ENCODE results near the gene DYNC1I1.

The DYNC1I1 gene

GRCh38 chr7:95925971-95926370 lies 153.6 kb downstream of the DYNC1I1 start:
- Histone ChIP-seq H3K4me1 (ENCODE audit: low read depth, poor library complexity, severe bottlenecking) (peaks cover 39% of the 10 kb centered on the region), H3K9ac (no peak overlapping the region), H3K27me3 (ENCODE audit: insufficient read depth, low read depth) (no peaks in the 10 kb centered on the region), H3K4me2 (no peak overlapping the region), H2AFZ (ENCODE audit: low read depth) (no peak overlapping the region), H3K27ac (no peak overlapping the region), H3K79me2 (ENCODE audit: insufficient read depth, low read depth) (no peaks in the 10 kb centered on the region), H3K36me3 (ENCODE audit: insufficient read depth) (no peaks in the 10 kb centered on the region), H3K4me3 (IDR thresholded peaks at IDR 0.05; ENCODE audit: insufficient read depth, low read depth, low read length) (no peak overlapping the region), H4K20me1 (ENCODE audit: insufficient read depth) (no peaks in the 10 kb centered on the region)
- no peak for TF ChIP-seq CTCF (conservative IDR thresholded peaks at IDR 0.05; ENCODE audit: low read depth, low read length)

- Histone ChIP-seq H3K27me3 (ENCODE audit: insufficient read depth, low read depth) (no peaks in the 10 kb centered on the region), H3K4me3 (IDR thresholded peaks at IDR 0.05; ENCODE audit: insufficient read depth, low read depth, low read length) (no peak overlapping the region), H3K4me1 (ENCODE audit: low read depth, poor library complexity, severe bottlenecking) (peaks cover 41% of the 10 kb centered on the region), H3K27ac (peak overlapping the region; percentile 16; the same call in 1 of the 2 replicates), H3K9ac (no peak overlapping the region), H4K20me1 (ENCODE audit: insufficient read depth) (no peaks in the 10 kb centered on the region), H2AFZ (ENCODE audit: low read depth) (no peak overlapping the region), H3K4me2 (peak overlapping the region; percentile 18; the same call in 1 of the 2 replicates), H3K79me2 (ENCODE audit: insufficient read depth, low read depth) (no peaks in the 10 kb centered on the region), H3K36me3 (ENCODE audit: insufficient read depth) (no peaks in the 10 kb centered on the region)
- no peak for TF ChIP-seq CTCF (conservative IDR thresholded peaks at IDR 0.05; ENCODE audit: low read depth, low read length)
These were observed 155.4 kb downstream of the DYNC1I1 start for GRCh38 chr7:95927756-95928155.

- Histone ChIP-seq H3K27ac (no peak overlapping the region), H3K9ac (no peak overlapping the region), H3K4me1 (ENCODE audit: low read depth, poor library complexity, severe bottlenecking) (peaks cover 51% of the 10 kb centered on the region), H3K36me3 (ENCODE audit: insufficient read depth) (no peaks in the 10 kb centered on the region), H3K27me3 (ENCODE audit: insufficient read depth, low read depth) (no peaks in the 10 kb centered on the region), H4K20me1 (ENCODE audit: insufficient read depth) (no peaks in the 10 kb centered on the region), H3K4me3 (IDR thresholded peaks at IDR 0.05; ENCODE audit: insufficient read depth, low read depth, low read length) (no peak overlapping the region), H3K79me2 (ENCODE audit: insufficient read depth, low read depth) (no peaks in the 10 kb centered on the region), H2AFZ (ENCODE audit: low read depth) (no peak overlapping the region), H3K4me2 (no peak overlapping the region)
- no peak for TF ChIP-seq CTCF (conservative IDR thresholded peaks at IDR 0.05; ENCODE audit: low read depth, low read length)
These were observed 157.4 kb downstream of the DYNC1I1 start for GRCh38 chr7:95929710-95930280.

- Histone ChIP-seq H3K79me2 (ENCODE audit: insufficient read depth, low read depth) (no peaks in the 10 kb centered on the region), H3K36me3 (ENCODE audit: insufficient read depth) (no peaks in the 10 kb centered on the region), H3K4me3 (IDR thresholded peaks at IDR 0.05; ENCODE audit: insufficient read depth, low read depth, low read length) (no peak overlapping the region), H3K4me2 (no peak overlapping the region), H3K4me1 (ENCODE audit: low read depth, poor library complexity, severe bottlenecking) (peaks cover 41% of the 10 kb centered on the region), H3K27me3 (ENCODE audit: insufficient read depth, low read depth) (no peaks in the 10 kb centered on the region), H2AFZ (ENCODE audit: low read depth) (no peak overlapping the region), H3K9ac (no peak overlapping the region), H3K27ac (no peak overlapping the region), H4K20me1 (ENCODE audit: insufficient read depth) (no peaks in the 10 kb centered on the region)
- TF ChIP-seq CTCF (conservative IDR thresholded peaks at IDR 0.05; ENCODE audit: low read depth, low read length): no peak
These were observed 159.3 kb downstream of the DYNC1I1 start for GRCh38 chr7:95931460-95932232.

All from KMS-11 (cell line).